Measurements from ENCODE around the gene BCR. TPM values are rescaled to one million over a fixed set of nuclear protein-coding genes. Genes with fewer than 3 reads are reported as not detected.
A peak's percentile ranks its signal among the peaks of the same experiment; 100 is the strongest.

Gene BCR
- total and polyA plus RNA-seq, 12 donors, result 18.7 to 64.3 (median 42.4) TPM

- DNase-seq, result peak in 1 of 7 donors; percentile 18
- TF ChIP-seq POLR2A (IDR thresholded peaks at IDR 0.05), result no peak
- TF ChIP-seq, protein P1, sequence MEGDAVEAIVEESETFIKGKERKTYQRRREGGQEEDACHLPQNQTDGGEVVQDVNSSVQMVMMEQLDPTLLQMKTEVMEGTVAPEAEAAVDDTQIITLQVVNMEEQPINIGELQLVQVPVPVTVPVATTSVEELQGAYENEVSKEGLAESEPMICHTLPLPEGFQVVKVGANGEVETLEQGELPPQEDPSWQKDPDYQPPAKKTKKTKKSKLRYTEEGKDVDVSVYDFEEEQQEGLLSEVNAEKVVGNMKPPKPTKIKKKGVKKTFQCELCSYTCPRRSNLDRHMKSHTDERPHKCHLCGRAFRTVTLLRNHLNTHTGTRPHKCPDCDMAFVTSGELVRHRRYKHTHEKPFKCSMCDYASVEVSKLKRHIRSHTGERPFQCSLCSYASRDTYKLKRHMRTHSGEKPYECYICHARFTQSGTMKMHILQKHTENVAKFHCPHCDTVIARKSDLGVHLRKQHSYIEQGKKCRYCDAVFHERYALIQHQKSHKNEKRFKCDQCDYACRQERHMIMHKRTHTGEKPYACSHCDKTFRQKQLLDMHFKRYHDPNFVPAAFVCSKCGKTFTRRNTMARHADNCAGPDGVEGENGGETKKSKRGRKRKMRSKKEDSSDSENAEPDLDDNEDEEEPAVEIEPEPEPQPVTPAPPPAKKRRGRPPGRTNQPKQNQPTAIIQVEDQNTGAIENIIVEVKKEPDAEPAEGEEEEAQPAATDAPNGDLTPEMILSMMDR (IDR thresholded peaks at IDR 0.05), result no peak
- H3K4me3 ChIP-seq, result no peak overlapping the region
- 72 to 81% (median 75%) methylated on average over 12 of the region's 12 CpGs for WGBS, 4 donors
- no peaks in the 10 kb centered on the region for H3K36me3 ChIP-seq (replicated peaks in 1 of 2)
- H3K27ac ChIP-seq, result peak overlapping the region in 1 of 5 donors; percentile 59
- intact Hi-C loops (cut with DNase I), result no loop called here
- no peaks in the 10 kb centered on the region for H3K27me3 ChIP-seq
- H3K9me3 ChIP-seq (replicated peaks in 1 of 3), result no peaks in the 10 kb centered on the region
- peaks cover 29 to 61% of the 10 kb centered on the region in 2 donors for H3K4me1 ChIP-seq (replicated peaks in 1 of 2)
Measured at GRCh38 chr22:23215294-23216241, 35.3 kb downstream of the BCR start.

- WGBS, 4 donors, result 72 to 82% (median 78%) methylated on average over 15 to 16 of the region's 16 CpGs
- Histone ChIP-seq H3K27ac (peak overlapping the region in 1 of 5 donors; percentile 23), H3K4me3 (no peak overlapping the region), H3K36me3 (replicated peaks in 1 of 2) (no peaks in the 10 kb centered on the region), H3K27me3 (no peaks in the 10 kb centered on the region), H3K9me3 (replicated peaks in 1 of 3) (no peaks in the 10 kb centered on the region), H3K4me1 (replicated peaks in 1 of 2) (peaks cover 29 to 64% of the 10 kb centered on the region in 2 donors)
- intact Hi-C loops (cut with DNase I), result no loop called here
- TF ChIP-seq POLR2A (IDR thresholded peaks at IDR 0.05), result no peak
- TF ChIP-seq, protein P1 (IDR thresholded peaks at IDR 0.05), result no peak
- peak in 1 of 7 donors; percentile 3 for DNase-seq
Measured at GRCh38 chr22:23216461-23217170, 36.3 kb downstream of the BCR start.

DNA sequence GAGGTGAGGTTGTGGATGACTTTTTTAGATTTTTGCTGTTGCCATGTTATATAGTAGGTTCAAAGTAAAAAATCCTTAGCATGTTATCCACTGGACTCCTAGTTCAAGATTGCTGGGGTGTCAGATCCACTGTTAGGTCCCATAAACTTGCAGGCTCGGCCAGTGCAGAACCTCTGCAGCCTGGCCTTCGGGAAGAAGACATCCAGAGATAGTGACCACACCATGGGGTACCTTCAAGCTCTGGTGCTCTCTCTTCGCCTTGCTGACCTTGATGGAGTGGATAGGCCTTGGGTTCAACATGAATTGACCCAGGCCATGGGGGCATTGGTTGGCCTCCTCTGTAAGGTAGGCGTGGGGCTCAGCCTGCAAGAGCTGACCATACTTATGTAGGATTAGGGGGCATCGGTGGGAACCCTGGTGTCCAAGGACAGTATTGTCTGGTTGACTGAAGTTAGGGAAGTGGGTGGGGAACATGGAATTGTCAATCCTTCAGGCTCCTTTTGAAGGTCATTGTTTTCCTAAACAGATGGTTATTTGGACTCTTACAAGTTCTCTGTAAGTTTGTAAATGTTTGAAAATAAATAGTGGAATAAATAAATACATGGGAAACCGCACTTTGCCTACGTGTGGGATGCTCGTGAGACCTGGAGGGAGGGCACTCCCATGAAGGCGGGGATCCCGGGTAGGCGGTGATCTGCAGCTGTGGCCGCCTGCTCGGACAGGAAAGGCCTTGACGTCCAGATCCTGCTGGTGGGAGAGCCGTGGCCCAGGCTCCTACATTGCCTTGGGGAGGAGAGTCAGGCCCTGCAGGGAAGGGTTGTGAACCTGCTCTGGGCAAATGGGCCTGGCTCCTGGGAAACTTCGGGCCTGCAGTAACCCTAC is 37.1 kb downstream of the BCR start:
- intact Hi-C loops (cut with DNase I), result no loop called here
- no peaks in the 10 kb centered on the region for H3K36me3 ChIP-seq (replicated peaks in 1 of 2)
- H3K27me3 ChIP-seq, result no peaks in the 10 kb centered on the region
- 55 to 63% (median 60%) methylated on average over 13 to 16 of the region's 16 CpGs for WGBS, 4 donors
- TF ChIP-seq, protein P1 (IDR thresholded peaks at IDR 0.05), result no peak
- DNase-seq, result peak in 4 of 7 donors; percentile 44 to 63 (median 59)
- peak overlapping the region in 2 of 5 donors; percentile 24 to 53 for H3K27ac ChIP-seq
- H3K9me3 ChIP-seq (replicated peaks in 1 of 3), result no peaks in the 10 kb centered on the region
- H3K4me1 ChIP-seq (replicated peaks in 1 of 2), result peaks cover 29 to 61% of the 10 kb centered on the region in 2 donors
- no peak overlapping the region for H3K4me3 ChIP-seq
